Neural progenitor cell (in vitro differentiated cells): ENCODE data around the gene KLHL40.

Experiments
- EZH2 ChIP-seq: fragments of 200-600 bp; sonication (generic); IDR thresholded peaks from 2 replicates; pipeline ENCODE4 v1.6.1; 2017; ENCODE audit warnings: antibody characterized with exemption, mild to moderate bottlenecking, moderate library complexity
- TF ChIP-seq, protein P1 (sequence below): fragments of 200-600 bp; sonication (generic); IDR thresholded peaks from 2 replicates; pipeline ENCODE4 v1.5.1; 2017; ENCODE audit warnings: antibody characterized with exemption, mild to moderate bottlenecking

DNA sequence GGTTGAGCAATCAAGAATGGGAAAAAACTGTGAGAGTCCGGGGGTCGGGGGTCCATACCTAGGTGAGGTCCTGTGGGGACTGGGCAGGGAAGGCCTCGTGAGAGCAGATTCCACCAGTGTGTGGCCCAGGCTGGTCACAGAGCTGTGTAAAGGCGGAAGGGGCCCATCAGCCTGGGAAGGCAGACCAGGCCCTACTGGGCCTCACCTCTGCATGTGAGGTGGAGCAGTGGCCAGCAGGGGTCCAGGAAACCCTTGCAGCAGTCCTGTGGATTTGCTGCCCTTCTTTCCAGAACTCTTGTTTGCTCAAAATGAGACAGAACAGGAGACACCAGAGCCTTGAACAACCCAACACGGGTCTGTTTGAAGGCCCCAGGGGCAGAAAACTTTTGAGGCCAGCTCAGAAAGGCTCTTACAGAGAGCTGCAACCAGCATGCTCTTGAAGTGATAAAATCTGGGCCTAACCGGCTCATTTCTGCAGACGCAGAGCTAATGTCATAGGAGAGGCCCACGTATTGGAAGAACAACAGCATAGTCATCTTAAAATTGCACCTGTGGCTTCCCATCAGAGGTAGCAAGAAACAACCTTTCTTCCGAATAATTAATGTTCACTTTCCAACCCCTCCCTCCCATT is 47.6 kb downstream of the KLHL40 start:
- TF ChIP-seq, protein P1, sequence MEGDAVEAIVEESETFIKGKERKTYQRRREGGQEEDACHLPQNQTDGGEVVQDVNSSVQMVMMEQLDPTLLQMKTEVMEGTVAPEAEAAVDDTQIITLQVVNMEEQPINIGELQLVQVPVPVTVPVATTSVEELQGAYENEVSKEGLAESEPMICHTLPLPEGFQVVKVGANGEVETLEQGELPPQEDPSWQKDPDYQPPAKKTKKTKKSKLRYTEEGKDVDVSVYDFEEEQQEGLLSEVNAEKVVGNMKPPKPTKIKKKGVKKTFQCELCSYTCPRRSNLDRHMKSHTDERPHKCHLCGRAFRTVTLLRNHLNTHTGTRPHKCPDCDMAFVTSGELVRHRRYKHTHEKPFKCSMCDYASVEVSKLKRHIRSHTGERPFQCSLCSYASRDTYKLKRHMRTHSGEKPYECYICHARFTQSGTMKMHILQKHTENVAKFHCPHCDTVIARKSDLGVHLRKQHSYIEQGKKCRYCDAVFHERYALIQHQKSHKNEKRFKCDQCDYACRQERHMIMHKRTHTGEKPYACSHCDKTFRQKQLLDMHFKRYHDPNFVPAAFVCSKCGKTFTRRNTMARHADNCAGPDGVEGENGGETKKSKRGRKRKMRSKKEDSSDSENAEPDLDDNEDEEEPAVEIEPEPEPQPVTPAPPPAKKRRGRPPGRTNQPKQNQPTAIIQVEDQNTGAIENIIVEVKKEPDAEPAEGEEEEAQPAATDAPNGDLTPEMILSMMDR, result no peak
- no peak for TF ChIP-seq EZH2
